HEK293 (cell line): ENCODE measurements around the gene GBF1.

Experiments
- CTCF ChIP-seq: fragments of 450-650 bp; formaldehyde crosslinking; IDR thresholded peaks from 2 replicates; pipeline ENCODE4 v1.5.1; 2016; ENCODE audit warnings: missing biosample characterization, missing genetic modification characterization
- KLF10 ChIP-seq: fragments of 450-650 bp; IDR thresholded peaks from 2 replicates; pipeline ENCODE4 v1.5.1; 2018; ENCODE audit warnings: missing biosample characterization, mild to moderate bottlenecking, missing genetic modification characterization
- KLF9 ChIP-seq: fragments of 450-650 bp; formaldehyde crosslinking; IDR thresholded peaks from 2 replicates; pipeline ENCODE4 v1.5.1; 2016; ENCODE audit warnings: missing biosample characterization, missing genetic modification characterization, low read depth
- ZBTB26 ChIP-seq: fragments of 450-650 bp; formaldehyde crosslinking; optimal IDR thresholded peaks from 2 replicates; pipeline ENCODE3; 2016; ENCODE audit warnings: missing biosample characterization, mild to moderate bottlenecking, missing genetic modification characterization
- ZNF24 ChIP-seq: fragments of 450-650 bp; formaldehyde crosslinking; IDR thresholded peaks from 2 replicates; pipeline ENCODE4 v1.5.1; 2016; ENCODE audit warnings: missing biosample characterization, missing genetic modification characterization
- ZNF501 ChIP-seq: fragments of 450-650 bp; formaldehyde crosslinking; IDR thresholded peaks from 2 replicates; pipeline ENCODE4 v1.5.1; 2016; ENCODE audit warnings: missing biosample characterization, missing genetic modification characterization
- ZNF555 ChIP-seq: fragments of 450-650 bp; formaldehyde crosslinking; conservative IDR thresholded peaks from 2 replicates; pipeline ENCODE4 v1.5.1; 2017; ENCODE audit warnings: missing biosample characterization, mild to moderate bottlenecking, missing genetic modification characterization, inconsistent platforms
- ZNF624 ChIP-seq: fragments of 450-650 bp; formaldehyde crosslinking; IDR thresholded peaks from 2 replicates; pipeline ENCODE4 v1.5.1; 2017; ENCODE audit warnings: missing biosample characterization, missing genetic modification characterization
- ZNF639 ChIP-seq: fragments of 450-650 bp; formaldehyde crosslinking; IDR thresholded peaks from 2 replicates; pipeline ENCODE4 v1.5.1; 2016; ENCODE audit warnings: missing biosample characterization, missing genetic modification characterization
- ZNF785 ChIP-seq: fragments of 450-650 bp; formaldehyde crosslinking; IDR thresholded peaks from 2 replicates; pipeline ENCODE4 v1.5.1; 2016; ENCODE audit warnings: missing biosample characterization, missing genetic modification characterization
- ZNF830 ChIP-seq: fragments of 450-650 bp; IDR thresholded peaks from 2 replicates; pipeline ENCODE4 v1.5.0; 2018; ENCODE audit warnings: missing biosample characterization, missing genetic modification characterization, low read depth, mild to moderate bottlenecking, moderate library complexity

- no peak for TF ChIP-seq ZNF624 (tag by site-specific recombination)
- TF ChIP-seq ZNF24: no peak
- no peak for TF ChIP-seq CTCF (tag by site-specific recombination)
- TF ChIP-seq ZNF785 (tag by site-specific recombination): no peak
- no peak for TF ChIP-seq ZNF501 (tag by site-specific recombination)
- no peak for TF ChIP-seq KLF9 (tag by site-specific recombination)
- TF ChIP-seq ZNF555 (tag by site-specific recombination): no peak
- no peak for TF ChIP-seq KLF10
- no peak for TF ChIP-seq ZNF830 (tag by site-specific recombination)
- TF ChIP-seq ZBTB26 (tag by site-specific recombination): no peak
- TF ChIP-seq ZNF639 (tag by site-specific recombination): no peak
These were observed 97.6 kb downstream of the GBF1 start for GRCh38 chr10:102342958-102343357.
